NT2/D1 (cell line): ENCODE data around the gene TEPSIN.

ENCODE experiments used
- DNase-seq: peaks from one replicate; pipeline ENCODE4 v3.0.0-alpha.2; 2011; ENCODE audit warnings: low read depth, low spot score
- H3K27me3 ChIP-seq: 2 replicates; pipeline ENCODE4 v1.6.0; 2011; ENCODE audit warnings: mild to moderate bottlenecking; ENCODE audit not compliant: insufficient read length, insufficient read depth
- H3K36me3 ChIP-seq: 2 replicates; pipeline ENCODE4 v1.6.1; 2011; ENCODE audit warnings: mild to moderate bottlenecking, low read length, mixed read lengths; ENCODE audit not compliant: insufficient read depth, insufficient read length
- H3K4me1 ChIP-seq: 2 replicates; pipeline ENCODE4 v1.5.1; 2011; ENCODE audit not compliant: insufficient read depth, insufficient read length
- H3K4me3 ChIP-seq: 2 replicates; pipeline ENCODE4 v1.5.1; 2011; ENCODE audit warnings: low read depth; ENCODE audit not compliant: insufficient read length
- H3K9ac ChIP-seq: 2 replicates; pipeline ENCODE4 v1.6.0; 2011; ENCODE audit warnings: low read depth; ENCODE audit not compliant: insufficient read length
- H3K9me3 ChIP-seq: 2 replicates; pipeline ENCODE4 v1.5.1; 2011; ENCODE audit warnings: mild to moderate bottlenecking, low read length; ENCODE audit not compliant: insufficient read depth
- SUZ12 ChIP-seq: IDR thresholded peaks from 2 replicates; pipeline ENCODE4 v1.6.1; 2011; ENCODE audit not compliant: insufficient read length, insufficient read depth; ENCODE audit errors: extremely low read depth
- YY1 ChIP-seq: IDR thresholded peaks from 2 replicates; pipeline ENCODE4 v1.6.1; 2011; ENCODE audit not compliant: insufficient read length, insufficient read depth
- ZNF274 ChIP-seq: IDR thresholded peaks from 2 replicates; pipeline ENCODE4 v1.6.1; 2011; ENCODE audit warnings: mild to moderate bottlenecking, low read depth, low read length

The TEPSIN gene

GRCh38 chr17:81242421-81243332, 3.8 kb upstream of the TEPSIN start:
- Histone ChIP-seq H3K4me1 (peaks cover 38% of the 10 kb centered on the region), H3K4me3 (no peak overlapping the region), H3K9me3 (no peaks in the 10 kb centered on the region), H3K36me3 (peaks cover 59% of the 10 kb centered on the region), H3K9ac (peak overlapping the region; percentile 51), H3K27me3 (no peaks in the 10 kb centered on the region)
- DNase-seq, result no peak
- TF ChIP-seq YY1 (no peak), SUZ12 (no peak), ZNF274 (no peak)

GRCh38 chr17:81241648-81242420, 3.0 kb upstream of the TEPSIN start:
- H3K9ac ChIP-seq, result peak overlapping the region; percentile 44
- peak; percentile 44 for DNase-seq
- TF ChIP-seq SUZ12 (no peak), ZNF274 (no peak), YY1 (no peak)
- H3K4me3 ChIP-seq, result no peak overlapping the region
- H3K9me3 ChIP-seq, result no peaks in the 10 kb centered on the region
- peaks cover 38% of the 10 kb centered on the region for H3K4me1 ChIP-seq
- peaks cover 63% of the 10 kb centered on the region for H3K36me3 ChIP-seq
- H3K27me3 ChIP-seq, result no peaks in the 10 kb centered on the region

GRCh38 chr17:81241203-81241602, 2.3 kb upstream of the TEPSIN start:
- no peak for DNase-seq
- Histone ChIP-seq H3K9me3 (no peaks in the 10 kb centered on the region), H3K4me3 (no peak overlapping the region), H3K27me3 (no peaks in the 10 kb centered on the region), H3K9ac (peak overlapping the region; percentile 3), H3K36me3 (peaks cover 65% of the 10 kb centered on the region), H3K4me1 (peaks cover 35% of the 10 kb centered on the region)
- TF ChIP-seq ZNF274, result no peak
- no peak for TF ChIP-seq YY1
- TF ChIP-seq SUZ12, result no peak

GRCh38 chr17:81240761-81241160, 1.9 kb upstream of the TEPSIN start:
- H3K4me3 ChIP-seq, result no peak overlapping the region

GRCh38 chr17:81239714-81240555, 1.1 kb upstream of the TEPSIN start:
- Histone ChIP-seq H3K9me3 (no peaks in the 10 kb centered on the region), H3K9ac (peak overlapping the region; percentile 98), H3K4me3 (peak overlapping the region; percentile 81), H3K27me3 (no peaks in the 10 kb centered on the region), H3K4me1 (peaks cover 29% of the 10 kb centered on the region), H3K36me3 (peaks cover 63% of the 10 kb centered on the region)
- no peak for DNase-seq
- TF ChIP-seq ZNF274, result no peak
- TF ChIP-seq SUZ12, result no peak
- TF ChIP-seq YY1, result no peak

More at GRCh38 chr17:81240761-81241160, 1.9 kb upstream of the TEPSIN start:
- Histone ChIP-seq H3K27me3 (no peaks in the 10 kb centered on the region), H3K36me3 (peaks cover 65% of the 10 kb centered on the region), H3K4me1 (peaks cover 35% of the 10 kb centered on the region), H3K9ac (peak overlapping the region; percentile 3), H3K9me3 (no peaks in the 10 kb centered on the region)
- TF ChIP-seq SUZ12, result no peak
- no peak for TF ChIP-seq ZNF274
- no peak for DNase-seq

GRCh38 chr17:81238490-81238814, 403 bp downstream of the TEPSIN start:
- TF ChIP-seq YY1, result no peak

More at GRCh38 chr17:81238490-81238814, 403 bp downstream of the TEPSIN start:
- Histone ChIP-seq H3K9ac (peak overlapping the region; percentile 86), H3K4me3 (peak overlapping the region; percentile 81), H3K27me3 (no peaks in the 10 kb centered on the region), H3K9me3 (no peaks in the 10 kb centered on the region), H3K4me1 (peaks cover 23% of the 10 kb centered on the region), H3K36me3 (peaks cover 62% of the 10 kb centered on the region)
- no peak for DNase-seq
